KMS-11 (cell line): ENCODE data around the gene CAPN7.

Source experiments
- H2AFZ ChIP-seq: fragments of 200-600 bp; sonication (generic); 2 replicates; pipeline ENCODE4 v1.6.1; 2016; ENCODE audit warnings: antibody characterized with exemption, mixed run types, low read depth
- H3K27ac ChIP-seq: fragments of 200-600 bp; sonication (generic); 2 replicates; pipeline ENCODE4 v1.6.1; 2016; ENCODE audit warnings: mild to moderate bottlenecking, mixed run types
- H3K27me3 ChIP-seq: fragments of 200-600 bp; sonication (generic); 2 replicates; pipeline ENCODE4 v1.6.1; 2017; ENCODE audit warnings: mild to moderate bottlenecking, low read depth, mixed run types, moderate library complexity; ENCODE audit not compliant: insufficient read depth
- H3K36me3 ChIP-seq: fragments of 200-600 bp; sonication (generic); 2 replicates; pipeline ENCODE4 v1.6.1; 2017; ENCODE audit warnings: mild to moderate bottlenecking, mixed run types; ENCODE audit not compliant: insufficient read depth
- H3K4me1 ChIP-seq: fragments of 200-600 bp; sonication (generic); 2 replicates; pipeline ENCODE4 v1.6.1; 2016; ENCODE audit warnings: mild to moderate bottlenecking, low read depth, mixed run types; ENCODE audit not compliant: poor library complexity, severe bottlenecking
- H3K4me2 ChIP-seq: fragments of 200-600 bp; sonication (generic); 2 replicates; pipeline ENCODE4 v1.7.0; 2016; ENCODE audit warnings: mild to moderate bottlenecking, mixed run types
- H3K4me3 ChIP-seq: fragments of 200-600 bp; sonication (generic); IDR thresholded peaks from 2 replicates; pipeline ENCODE4 v1.6.1; 2017; ENCODE audit warnings: low read depth, low read length, mixed read lengths; ENCODE audit not compliant: insufficient read depth
- H3K79me2 ChIP-seq: fragments of 200-600 bp; sonication (generic); 2 replicates; pipeline ENCODE4 v1.6.1; 2016; ENCODE audit warnings: low read depth, mixed run types; ENCODE audit not compliant: insufficient read depth
- H3K9ac ChIP-seq: fragments of 200-600 bp; sonication (generic); 2 replicates; pipeline ENCODE4 v1.6.1; 2016; ENCODE audit warnings: mild to moderate bottlenecking, mixed run types
- H4K20me1 ChIP-seq: fragments of 200-600 bp; sonication (generic); 2 replicates; pipeline ENCODE4 v1.6.1; 2016; ENCODE audit warnings: mild to moderate bottlenecking, mixed run types; ENCODE audit not compliant: insufficient read depth
- CTCF ChIP-seq: fragments of 200-600 bp; sonication (generic); conservative IDR thresholded peaks from 2 replicates; pipeline ENCODE4 v1.6.1; 2017; ENCODE audit warnings: low read depth, mild to moderate bottlenecking, antibody characterized with exemption, low read length, moderate library complexity, mixed read lengths

The CAPN7 gene

DNA sequence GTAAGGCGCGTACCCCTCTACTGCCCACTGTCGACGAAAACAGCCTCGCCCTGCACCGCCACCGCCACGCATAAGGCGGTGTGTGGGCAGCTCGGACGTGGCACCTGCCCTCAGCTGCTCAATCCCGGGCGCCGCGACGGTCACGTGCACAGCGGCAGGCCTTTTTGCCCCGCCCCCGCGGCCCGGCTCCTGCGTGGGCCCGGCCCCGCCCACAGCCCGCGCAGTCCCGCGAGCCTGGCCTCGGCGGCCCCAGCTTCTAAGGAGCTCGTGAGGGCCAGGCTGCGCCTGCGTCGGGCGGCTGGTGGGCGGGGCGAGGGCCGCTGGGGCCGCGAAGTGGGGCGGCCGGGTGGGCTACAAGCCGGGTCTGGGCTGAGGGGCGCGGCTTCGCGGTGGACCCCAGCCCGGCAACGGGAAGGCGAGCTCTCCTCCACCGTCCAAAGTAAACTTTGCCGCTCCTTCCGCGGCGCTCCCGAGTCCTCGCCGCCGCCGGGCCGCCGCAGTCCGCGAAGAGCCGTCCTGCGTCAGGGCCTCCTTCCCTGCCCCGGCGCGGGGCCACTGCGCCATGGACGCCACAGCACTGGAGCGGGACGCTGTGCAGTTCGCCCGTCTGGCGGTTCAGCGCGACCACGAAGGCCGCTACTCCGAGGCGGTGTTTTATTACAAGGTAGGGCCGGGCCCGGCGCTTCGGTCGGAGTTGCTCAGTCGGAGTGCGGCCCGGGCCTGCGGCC is at the start of gene CAPN7:
Gene CAPN7 (plus strand): TSS at position 313 of the 728 bp plus-strand sequence. CDS start 250 bp downstream, at position 563.
- 0 out of 2 replicates have a peak, but pooled peaks have one; percentile 7 for TF ChIP-seq CTCF
- Histone ChIP-seq H3K27ac (peak within 1 kb of the TSS; percentile 63), H3K27me3 (no peaks in the 10 kb centered on the region), H3K9ac (peak within 1 kb of the TSS; percentile 62; the same call in 1 of the 2 replicates), H4K20me1 (no peaks in the 10 kb centered on the region), H3K4me3 (no peak within 1 kb of the TSS), H2AFZ (peak within 1 kb of the TSS; percentile 76), H3K36me3 (no peaks in the 10 kb centered on the region), H3K79me2 (peaks cover 20% of the 10 kb centered on the region; the same call in 1 of the 2 replicates), H3K4me2 (peak within 1 kb of the TSS; percentile 79), H3K4me1 (peaks cover 13% of the 10 kb centered on the region)

DNA sequence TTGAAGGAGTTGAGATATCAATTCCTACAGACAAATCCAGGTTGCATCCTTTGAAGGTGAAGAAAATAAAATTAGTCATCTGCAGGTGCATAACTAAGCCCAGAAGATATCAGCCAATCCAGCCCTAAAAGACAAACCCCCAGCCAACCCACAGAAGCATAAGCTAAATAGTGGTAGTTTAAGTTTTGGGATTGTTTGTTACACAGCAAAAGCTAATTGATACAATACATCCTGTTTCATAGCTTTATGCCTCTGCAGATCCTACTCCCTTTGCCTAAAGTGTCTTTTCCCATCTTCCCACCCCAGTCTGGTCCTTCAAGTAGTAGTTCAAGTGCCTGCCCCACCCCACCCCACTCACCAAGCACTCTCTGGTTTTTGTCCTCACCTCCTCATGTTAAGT is 48.6 kb upstream of the CAPN7 start:
- no peak overlapping the region for H3K4me3 ChIP-seq
- H3K4me1 ChIP-seq: no peaks in the 10 kb centered on the region
- no peak overlapping the region for H2AFZ ChIP-seq
- H4K20me1 ChIP-seq: no peaks in the 10 kb centered on the region
- H3K79me2 ChIP-seq: no peaks in the 10 kb centered on the region
- no peak overlapping the region for H3K9ac ChIP-seq
- no peak for TF ChIP-seq CTCF
- H3K4me2 ChIP-seq: no peak overlapping the region
- H3K27me3 ChIP-seq: no peaks in the 10 kb centered on the region
- no peak overlapping the region for H3K27ac ChIP-seq
- H3K36me3 ChIP-seq: no peaks in the 10 kb centered on the region

GRCh38 chr3:15159501-15160136 is 46.4 kb upstream of the CAPN7 start:
- H3K4me3 ChIP-seq: no peak overlapping the region
- no peak overlapping the region for H2AFZ ChIP-seq
- no peaks in the 10 kb centered on the region for H3K36me3 ChIP-seq
- no peak overlapping the region for H3K4me2 ChIP-seq
- H3K27me3 ChIP-seq: no peaks in the 10 kb centered on the region
- no peaks in the 10 kb centered on the region for H4K20me1 ChIP-seq
- no peak overlapping the region for H3K9ac ChIP-seq
- TF ChIP-seq CTCF: no peak
- no peaks in the 10 kb centered on the region for H3K4me1 ChIP-seq
- H3K79me2 ChIP-seq: no peaks in the 10 kb centered on the region
- H3K27ac ChIP-seq: no peak overlapping the region

DNA sequence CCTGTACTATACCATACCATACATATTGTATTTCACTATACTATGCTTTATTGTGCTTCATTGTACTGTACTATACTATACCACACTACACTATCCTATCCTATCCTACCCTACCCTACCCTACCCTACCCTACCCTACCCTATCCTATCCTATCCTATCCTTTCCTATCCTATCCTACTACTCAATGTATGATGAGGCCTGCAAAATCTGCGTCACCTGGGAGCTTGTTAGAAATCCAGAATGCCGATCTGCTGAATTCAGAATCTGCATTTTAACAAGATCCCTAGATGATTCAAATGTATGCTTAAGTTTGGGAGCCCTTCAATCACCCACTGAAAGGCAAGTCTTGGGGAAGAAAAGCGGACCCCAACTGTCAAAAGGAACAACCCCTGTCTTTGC is 45.4 kb upstream of the CAPN7 start:
- Histone ChIP-seq H2AFZ (no peak overlapping the region), H3K27me3 (no peaks in the 10 kb centered on the region), H3K4me1 (no peaks in the 10 kb centered on the region), H3K4me2 (no peak overlapping the region), H3K4me3 (no peak overlapping the region), H3K9ac (no peak overlapping the region), H3K27ac (no peak overlapping the region), H4K20me1 (no peaks in the 10 kb centered on the region), H3K36me3 (no peaks in the 10 kb centered on the region), H3K79me2 (no peaks in the 10 kb centered on the region)
- TF ChIP-seq CTCF: no peak
